ENCODE measurements around the gene ITGA2B.
A peak's percentile ranks its signal among the peaks of the same experiment; 100 is the strongest.
"Not testable (repeated sequence)": the region's sequence is repeated elsewhere in the genome, so short reads cannot be mapped to it uniquely, and the experiment has no call there.

Gene ITGA2B

DNA sequence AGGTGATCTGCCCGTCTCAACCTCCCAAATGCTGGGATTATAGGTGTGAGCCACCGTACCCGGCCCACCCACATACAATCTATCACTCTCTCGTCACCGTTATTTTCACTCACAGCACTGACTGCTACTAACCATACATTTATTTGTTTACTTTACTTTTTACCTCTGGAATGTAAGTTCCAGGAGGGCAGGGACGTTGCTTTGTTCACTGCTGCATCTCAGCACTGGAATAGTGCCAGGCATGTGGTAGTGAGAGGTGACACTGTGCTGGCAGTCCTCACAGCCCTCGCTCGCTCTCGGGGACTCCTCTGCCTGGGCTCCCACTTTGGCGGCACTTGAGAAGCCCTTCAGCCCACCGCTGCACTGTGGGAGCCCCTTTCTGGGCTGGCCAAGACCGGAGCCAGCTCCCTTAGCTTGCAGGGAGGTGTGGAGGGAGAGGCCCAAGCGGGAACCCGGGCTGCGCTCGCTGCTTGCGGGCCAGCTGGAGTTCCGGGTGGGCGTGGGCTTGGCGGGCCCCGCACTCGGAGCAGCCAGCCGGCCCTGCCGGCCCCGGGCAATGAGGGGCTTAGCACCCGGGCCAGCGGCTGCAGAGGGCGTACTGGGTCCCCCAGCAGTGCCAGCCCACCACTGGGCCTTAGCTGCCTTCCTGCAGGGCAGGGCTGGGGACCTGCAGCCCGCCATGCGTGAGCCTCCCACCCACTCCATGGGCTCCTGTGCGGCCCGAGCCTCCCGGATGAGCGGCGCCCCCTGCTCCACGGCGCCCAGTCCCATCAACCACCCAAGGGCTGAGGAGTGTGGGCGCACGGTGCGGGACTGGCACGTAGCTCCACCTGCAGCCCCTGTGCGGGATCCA is 20.8 kb downstream of the ITGA2B start:
- DNase-seq = not testable (repeated sequence)

DNA sequence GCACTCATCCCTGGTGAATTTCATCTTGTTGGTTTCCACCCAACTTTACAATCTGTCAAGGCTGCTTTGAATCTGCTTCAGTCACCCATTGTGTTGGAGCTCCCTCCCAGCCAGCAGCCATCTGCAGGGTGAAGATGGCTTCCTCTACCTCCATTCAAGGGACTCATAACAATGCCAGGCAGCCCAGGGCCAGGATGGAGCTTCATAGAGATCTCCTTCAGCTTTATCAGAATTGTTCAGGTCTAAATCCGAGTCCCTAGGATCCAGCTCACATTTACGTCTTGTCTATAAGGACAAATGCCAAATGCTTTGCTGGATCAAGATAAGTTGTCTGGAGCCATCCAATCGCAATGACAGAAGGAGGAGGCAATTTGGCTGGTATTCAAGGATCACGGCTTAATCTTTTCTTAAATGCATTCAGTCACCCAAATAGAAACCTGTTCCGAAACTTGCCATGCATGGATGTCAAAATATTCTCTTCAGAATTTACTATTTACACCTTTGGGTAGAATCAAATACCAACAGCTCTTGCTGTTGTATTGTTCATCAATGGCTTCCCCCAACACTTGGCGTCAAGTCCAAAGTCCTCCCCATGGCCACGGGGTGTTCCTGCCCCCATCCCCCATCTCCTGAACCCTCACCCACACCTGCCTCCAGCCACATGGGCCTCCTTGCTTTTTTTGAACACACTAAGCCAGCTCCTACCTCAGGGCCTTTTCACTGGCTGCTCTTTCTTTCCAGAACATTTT is 22.0 kb downstream of the ITGA2B start:
- DNase-seq = no peak

DNA sequence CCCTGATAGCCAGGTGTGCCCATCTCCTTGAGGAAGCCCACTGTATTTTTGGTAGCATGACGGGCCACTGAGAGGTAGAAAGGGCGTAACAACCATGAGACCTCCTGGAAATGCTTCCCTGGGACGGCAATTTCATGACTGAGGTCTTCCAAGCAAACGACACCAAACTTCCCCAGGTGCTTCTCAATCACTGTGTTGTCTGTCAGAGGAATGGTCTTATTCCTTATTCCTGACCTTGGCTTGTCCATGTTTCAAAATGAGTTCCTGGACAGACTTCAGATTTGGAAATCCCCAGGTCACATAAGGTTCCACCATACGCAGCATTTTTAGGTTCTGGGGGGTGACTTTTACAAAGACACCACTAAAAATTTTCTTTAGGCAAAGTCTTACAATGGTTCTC is 24.4 kb downstream of the ITGA2B start:
- not testable (repeated sequence) for DNase-seq

DNA sequence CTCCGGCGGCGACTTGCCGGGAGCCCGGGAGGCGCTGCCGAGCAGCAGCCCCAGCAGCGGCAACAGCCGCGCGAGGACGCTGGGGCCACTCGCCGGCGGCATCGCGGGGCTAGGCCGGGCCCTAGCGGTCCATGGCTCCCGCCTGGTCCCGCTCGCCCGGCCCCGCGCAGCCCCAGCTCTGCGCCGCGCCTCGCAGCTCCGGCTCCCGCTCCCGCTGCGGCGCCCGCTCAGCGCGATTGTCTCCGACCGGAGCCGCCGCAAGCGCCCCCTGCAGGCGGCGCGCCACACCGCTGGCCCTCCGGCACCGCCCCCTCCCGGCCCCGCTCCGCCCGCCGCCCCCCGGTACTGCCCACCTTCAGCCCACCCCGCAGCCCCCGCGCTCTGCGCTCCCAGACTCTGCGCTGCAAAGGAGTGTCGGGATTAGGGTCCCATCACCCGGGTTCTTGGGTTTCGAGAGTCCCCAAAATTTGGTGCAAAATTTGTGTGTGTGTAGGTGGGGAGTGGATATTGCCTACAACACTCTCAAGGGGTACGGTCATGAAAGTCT is 25.8 kb downstream of the ITGA2B start, which contains the start of gene FAM171A2:
FAM171A2 (minus strand) TSS at position 241 of the 547 bp plus-strand sequence; CDS start at position 102, 139 bp downstream.
- peak; percentile 56 for DNase-seq

DNA sequence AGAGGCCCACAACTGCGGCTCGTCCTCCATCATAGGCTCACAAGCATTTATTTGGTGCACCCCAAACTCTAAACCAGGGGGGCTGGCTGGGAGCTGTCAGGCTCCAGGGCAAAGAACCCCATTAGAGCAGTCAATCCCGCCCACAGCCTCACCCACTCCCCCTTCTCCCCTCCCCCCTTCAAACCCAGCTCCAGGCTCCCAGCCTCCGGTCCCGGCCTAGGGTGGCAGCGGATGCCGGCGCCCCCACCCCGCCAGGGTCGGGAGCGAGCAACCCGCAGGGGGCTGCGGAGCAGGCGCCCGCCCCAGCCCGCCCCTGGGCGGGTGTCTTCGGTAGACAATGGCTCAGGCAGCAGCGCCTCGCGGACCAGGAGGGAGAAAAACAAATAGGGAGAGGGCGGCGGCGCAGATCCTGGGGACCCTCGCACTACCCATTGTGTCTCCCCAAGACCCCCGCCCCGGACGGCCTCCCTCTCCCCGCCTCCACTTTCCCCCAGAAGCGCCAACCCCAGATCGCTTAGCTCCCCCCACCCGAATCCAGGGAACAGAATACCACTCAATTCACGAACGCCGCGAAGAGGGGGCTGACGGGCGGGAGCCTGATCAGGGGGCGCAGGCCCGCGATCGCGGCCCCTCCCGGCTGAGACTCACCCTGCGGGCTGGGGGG is 26.4 kb downstream of the ITGA2B start:
- DNase-seq = no peak

DNA sequence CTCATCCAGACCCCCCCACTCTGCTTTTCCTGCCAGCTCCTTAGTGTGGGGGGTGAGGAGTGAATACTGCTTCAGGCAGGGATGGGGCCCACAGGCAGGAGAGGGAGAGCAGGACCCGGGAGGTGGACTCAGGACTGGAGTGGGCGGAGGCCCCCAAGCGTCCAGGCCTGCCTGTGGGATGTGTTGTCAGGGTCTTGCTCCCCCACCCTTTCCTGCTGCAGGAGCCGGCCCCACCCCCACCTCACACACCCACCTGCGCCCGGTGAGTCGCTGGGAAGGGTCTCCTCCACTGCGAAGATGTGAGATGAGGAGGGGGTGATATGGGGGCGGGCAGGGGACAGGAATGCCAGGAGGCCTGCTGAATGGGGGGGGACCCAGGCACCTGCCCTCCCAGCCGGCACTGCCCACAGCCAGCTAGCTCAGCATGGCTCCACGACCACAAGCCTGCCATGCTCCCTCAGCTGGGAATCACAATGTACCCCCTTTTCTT is 26.9 kb downstream of the ITGA2B start:
- no peak for DNase-seq

DNA sequence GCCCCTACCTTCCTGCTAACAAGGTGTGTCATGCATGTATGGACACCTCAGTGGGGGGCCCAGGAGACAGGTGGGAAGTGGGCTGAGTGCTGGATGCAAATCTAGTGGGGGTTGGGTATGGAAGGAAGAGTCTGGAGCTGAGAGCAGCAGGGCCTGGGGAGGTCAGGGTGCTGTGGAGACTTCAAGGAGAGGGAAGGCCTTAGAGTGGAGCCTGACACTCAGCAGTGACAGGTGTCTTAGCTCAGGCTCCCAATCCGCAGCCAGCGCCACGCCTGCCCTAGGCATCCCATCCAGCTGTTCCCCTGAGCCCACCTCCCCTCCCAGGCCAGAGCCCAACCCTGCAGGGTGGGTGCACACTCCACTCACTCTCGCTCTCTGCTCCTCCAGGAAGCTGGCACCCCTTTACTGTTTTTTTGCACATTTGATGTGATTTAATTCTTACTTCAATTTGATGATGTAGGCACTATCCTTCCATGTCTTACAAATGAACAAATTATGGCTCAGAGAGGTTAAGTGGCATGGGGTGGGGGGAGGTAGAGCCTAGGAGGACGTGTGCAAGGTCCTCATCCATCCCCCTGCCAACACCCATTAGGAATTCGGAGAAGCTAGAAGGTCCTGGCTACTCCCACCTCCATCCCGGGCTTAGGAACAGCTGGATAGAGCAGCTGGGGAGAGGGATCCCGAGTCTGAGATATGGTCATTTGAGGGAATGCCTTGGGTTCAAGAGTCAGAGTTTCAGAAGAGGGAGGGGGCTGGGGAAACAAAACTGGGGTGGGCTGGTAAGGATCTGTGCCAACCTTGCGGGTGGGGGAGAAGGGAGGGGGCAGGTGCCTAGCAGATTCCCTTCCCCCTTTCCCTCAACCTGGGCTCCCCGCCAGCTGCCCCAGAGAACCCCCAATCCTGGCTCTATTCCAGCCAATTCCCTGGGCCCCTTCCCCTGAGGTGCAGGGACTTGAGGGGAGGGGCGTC is 27.9 kb downstream of the ITGA2B start:
- DNase-seq = no peak

DNA sequence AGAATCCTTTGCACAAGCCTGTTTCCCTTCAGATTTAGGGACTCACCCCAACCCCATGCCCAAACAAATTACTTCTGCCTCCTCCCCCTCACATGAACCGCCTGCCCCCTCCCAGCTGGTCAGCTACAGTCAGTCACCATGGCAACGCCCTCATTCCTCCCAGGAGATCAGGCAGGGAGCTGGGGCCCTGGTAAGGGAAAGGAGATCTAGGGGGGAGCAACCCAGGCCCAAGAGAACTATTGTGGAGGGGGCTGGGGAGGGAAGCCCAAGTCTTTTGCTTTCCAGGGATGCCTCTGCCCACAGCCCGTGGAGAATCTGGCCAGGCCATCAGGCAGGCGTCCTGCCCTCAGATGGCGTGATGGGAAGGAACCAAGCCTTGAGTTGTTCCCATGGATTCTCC is 28.6 kb downstream of the ITGA2B start:
- DNase-seq = no peak

DNA sequence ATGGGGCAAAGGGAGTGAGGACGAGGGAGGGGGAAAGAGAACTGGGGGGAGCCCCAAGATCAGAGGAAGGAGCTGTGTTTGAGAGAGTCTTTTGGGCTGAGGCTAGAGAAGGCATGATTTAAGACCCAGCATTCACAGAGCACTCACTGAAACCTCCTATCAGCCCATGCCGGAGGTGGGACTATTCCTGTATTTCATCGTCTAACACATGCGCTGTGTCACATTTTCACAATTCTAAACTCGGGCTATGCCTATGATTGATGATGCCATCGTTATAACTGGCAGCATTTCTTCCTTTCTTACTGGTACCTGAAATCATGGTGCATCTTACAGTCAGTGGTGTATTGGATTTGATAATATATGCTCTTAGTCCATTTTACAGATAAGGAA is 29.3 kb downstream of the ITGA2B start:
- no peak for DNase-seq

DNA sequence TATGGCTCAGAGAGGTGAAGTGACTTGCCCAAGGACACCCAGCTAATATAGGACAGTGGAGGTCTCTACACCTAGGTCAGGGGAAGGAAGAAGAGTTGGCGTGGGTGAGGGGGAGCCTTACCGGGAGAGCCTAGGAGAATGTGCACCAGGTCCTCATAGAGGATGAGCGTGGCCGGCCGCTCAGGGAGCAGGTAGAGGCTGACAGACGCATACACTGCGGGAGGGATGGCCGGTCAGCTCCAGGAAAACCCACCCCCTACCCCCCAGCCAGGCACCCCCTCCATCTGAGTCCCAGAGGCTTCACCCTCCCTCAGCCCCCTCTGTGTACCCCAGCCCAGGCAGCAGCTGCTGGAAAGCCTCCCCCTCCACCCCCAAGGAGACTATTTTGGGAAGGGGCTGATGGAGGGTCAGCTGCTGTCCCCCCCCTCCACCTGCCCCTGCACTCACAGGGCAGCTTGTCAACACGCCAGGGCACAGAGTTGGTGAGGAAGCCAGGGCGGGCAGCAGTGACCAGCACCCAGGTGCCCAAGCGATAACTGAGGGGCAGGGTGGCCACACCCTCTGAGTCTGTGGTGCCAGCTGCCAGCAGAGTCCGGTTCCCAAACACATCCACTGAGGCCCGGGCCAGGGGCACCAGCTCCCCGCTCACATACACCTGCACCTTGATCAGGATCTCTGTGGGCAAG is 29.8 kb downstream of the ITGA2B start:
- no peak for DNase-seq

DNA sequence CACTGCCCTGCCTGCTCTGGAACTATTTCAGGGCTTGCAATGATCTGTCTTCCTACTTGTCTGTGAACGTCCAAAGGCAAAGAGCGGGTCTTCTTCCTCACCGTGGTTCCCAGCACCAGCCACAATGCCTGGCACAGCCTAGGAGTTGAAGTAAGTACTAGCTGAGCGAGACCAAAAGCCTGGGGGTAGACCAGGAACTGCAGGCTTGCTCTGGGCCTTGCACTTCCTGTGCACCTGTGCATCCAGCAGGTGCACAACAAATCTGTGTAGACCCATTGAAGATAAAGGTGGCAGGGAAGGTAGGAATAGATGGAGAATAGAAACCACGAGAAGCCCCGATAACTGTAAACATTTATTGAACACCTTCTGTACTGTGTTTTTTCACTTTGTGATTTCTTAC is 30.4 kb downstream of the ITGA2B start:
- no peak for DNase-seq

DNA sequence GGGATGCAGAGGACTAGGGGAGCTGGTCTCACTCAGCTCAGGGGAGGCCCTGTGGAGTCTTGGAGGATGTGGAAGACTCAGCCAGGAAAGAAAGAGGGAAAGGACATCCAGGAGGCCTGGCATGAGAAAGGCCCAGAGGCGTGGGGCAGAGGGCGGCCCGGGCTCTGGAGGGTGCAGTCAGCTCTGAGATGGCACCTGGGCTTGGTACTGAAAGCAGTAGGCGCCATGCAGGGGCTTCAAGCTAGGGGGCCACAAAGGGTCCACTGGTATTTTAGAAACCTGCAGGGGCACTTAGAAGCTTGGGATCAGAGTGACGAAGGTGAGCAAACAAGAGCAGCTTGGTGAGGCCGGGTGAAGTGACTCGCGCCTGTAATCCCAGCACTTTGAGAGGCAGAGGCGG is 31.4 kb downstream of the ITGA2B start:
- no peak for DNase-seq

DNA sequence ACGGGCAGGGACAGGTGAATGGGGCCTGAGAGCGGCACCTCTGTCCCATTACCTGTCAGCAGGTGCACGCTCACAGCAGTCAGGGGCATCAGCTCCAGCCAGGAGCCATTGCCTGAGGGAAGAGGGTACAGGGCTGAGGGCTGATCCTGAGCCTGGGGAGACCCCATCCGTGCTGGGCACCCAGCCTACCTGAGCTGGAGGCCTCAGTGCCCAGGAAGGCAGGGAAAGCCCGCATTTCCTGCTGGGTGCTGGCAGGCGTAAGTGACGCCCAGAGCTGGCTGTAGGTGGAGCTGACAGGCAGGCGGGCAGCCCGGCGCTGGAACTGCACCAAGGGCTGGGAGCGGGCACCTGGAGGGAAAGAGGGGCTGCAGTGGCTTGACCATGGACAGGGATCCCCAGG is 33.2 kb downstream of the ITGA2B start:
- no peak for DNase-seq

DNA sequence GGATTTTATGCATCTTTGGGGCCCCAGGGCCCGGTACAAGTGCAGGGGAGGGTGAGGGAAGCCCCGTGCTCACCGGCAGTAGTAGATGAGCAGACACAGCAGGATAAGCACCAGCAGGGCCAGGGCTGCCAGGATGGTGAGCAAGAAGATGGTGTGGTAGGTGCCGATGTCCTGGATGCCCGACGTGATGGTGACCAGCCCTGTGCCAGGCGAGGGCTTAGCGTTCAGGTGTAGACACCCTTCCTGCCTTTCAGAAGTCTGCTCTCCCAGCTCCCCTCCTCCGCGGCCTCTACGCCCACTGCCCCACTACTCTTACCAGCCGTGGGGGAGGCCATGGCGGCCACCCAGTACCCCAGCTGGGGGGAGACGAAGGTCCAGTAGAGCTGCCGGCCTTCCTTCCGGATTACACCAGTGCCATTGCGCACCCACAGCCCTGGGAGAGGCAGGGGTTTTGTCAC is 33.8 kb downstream of the ITGA2B start:
- DNase-seq = no peak

DNA sequence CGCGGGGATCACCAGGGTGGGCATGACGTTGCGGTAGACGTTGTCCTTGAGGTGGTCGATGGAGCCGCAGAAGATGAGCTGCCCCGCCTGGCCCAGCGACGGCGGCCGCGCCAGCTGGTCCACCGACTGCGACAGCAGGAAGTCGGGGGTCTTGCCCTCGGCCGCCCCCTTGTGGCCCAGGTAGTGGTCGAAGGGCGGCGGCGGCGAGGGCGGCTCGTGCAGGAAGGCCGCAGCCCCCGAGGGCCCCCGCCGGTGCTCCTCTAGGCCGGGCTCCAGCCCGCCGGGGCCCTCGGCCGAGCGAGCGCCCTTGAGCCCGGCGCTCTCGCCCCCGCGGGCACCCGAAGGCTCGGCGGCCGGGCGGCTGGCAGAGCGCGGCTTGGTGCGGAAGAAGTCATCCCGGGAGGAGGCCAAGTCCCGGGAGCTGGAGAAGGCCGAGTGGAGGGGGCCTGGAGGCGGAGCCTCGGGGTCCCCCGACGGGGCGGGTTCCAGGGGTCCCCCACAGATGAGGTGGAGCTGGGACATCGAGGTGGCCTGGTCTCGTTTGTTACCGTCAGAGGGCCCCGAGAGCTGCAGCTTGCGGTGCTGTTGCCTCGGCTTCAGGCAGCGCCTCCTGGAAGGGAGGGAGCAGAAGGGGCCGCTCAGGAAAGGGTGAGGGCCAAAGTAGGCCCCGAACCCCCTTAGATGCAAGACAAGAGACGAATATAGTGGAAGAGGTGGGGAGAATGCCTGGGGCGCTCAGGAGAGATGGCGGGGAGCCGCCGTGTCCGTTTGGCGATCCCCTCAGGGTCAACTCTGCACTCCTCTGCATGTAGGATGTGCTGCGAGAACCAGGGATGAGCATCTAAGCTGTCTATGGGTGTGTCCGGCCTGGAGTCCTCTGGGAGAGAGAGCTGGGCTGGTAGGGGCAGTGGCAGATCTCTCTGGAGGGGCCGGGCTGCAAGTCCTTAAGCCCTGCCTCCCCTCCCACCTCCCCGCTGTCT is 34.6 kb downstream of the ITGA2B start:
- peak; percentile 52 for DNase-seq

DNA sequence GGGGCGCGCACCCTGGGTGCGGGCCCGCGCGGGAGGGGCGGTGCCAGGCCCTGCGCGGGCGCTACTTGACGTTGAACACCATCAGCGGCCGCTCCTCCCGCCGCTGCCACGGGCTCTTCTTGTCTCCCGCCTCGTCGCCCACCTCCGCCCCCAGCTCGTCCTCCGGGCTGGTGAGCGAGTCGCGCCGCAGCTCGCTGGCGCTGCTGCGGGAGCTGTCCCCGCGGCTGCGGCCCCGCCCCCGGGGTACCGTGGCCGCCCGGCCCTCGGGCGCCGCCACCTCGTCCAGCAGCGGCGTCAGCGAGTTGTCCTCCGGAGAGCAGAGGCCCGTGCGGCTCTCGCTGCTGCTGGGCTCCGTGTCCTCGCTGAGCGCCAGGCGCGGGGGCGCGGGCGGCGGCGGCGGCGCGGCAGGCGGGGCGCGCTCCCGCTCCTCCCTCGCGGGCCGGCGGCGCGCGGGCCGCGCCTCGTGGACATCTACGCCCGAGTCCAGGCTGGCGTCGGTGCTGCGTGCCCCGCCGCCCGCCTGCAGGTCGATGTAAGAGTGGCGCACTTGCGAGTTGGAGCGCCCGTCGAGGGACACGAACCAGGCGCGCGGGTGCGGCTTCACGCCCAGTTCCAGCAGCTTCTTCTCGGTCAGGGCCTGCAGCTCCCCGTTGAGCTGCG is 35.6 kb downstream of the ITGA2B start:
- DNase-seq = no peak

DNA sequence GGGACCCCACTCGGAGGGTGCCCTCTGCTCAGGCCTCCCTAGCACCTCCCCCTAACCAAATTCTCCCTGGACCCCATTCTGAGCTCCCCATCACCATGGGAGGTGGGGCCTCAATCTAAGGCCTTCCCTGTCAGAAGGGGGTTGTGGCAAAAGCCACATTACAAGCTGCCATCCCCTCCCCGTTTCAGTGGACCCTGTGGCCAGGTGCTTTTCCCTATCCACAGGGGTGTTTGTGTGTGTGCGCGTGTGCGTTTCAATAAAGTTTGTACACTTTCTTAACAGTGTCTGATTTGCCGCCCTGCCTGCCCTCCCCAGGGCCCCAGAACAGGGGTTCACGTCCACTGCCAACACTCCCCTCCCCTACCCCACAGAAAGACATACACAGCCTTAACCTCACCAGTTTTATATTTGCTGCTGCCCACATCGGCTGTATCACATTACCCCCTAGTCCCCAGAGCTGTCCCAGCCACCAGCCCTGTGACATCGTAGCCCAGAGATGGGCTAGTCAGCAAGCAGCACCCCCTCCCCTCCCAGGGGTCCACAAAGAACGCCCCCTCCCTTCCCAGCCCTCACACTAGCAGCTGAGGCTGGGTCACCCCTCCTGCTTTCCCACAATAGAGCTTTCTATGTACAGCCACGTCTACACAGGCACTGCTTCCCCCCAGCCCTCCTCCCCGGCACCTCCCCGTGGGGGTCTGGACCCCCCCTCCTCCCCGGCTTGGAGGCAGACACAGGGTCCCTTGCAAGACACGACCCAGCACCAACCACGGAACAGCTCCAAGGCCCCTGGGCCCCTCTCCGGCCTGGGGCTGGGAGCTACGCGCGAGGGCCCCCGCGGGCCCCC is 36.4 kb downstream of the ITGA2B start:
- DNase-seq = no peak
